Activated B cell treated with CpG ODN at 0.5 μM for 24 hours (primary cell): ENCODE data around the gene SYCE3. TPM values are rescaled to one million over a fixed set of nuclear protein-coding genes. Genes with fewer than 3 reads are reported as not detected.

Experiments used
- ATAC-seq: fragments of 200-7000 bp; cut with Tn5 transposase; one replicate; pipeline ENCODE4 v1.10.0; 2021; ENCODE audit warnings: low read depth, mild to moderate bottlenecking, moderate library complexity
- CTCF ChIA-PET: fragments of 350-600 bp; sonication (Branson Sonifier 250); formaldehyde crosslinking; loops from one replicate; lab custom pipeline; 2021; ENCODE audit warnings: antibody characterized with exemption; lab: Charles Lee
- POLR2A ChIA-PET: fragments of 350-600 bp; sonication (Branson Sonifier 250); formaldehyde crosslinking; loops from one replicate; lab custom pipeline; 2021; ENCODE audit warnings: antibody characterized with exemption; lab: Charles Lee
- DNase-seq: peaks from one replicate; pipeline ENCODE4 v3.0.0; 2022
- H3K27ac Mint-ChIP-seq: one replicate; pipeline ENCODE4 v1.8.0; 2020; ENCODE audit warnings: mixed read lengths
- H3K27me3 Mint-ChIP-seq: one replicate; pipeline ENCODE4 v1.8.0; 2021; ENCODE audit warnings: mixed read lengths
- H3K36me3 Mint-ChIP-seq: one replicate; pipeline ENCODE4 v1.8.0; 2021; ENCODE audit warnings: low read depth, mixed read lengths
- H3K4me1 Mint-ChIP-seq: one replicate; pipeline ENCODE4 v1.8.0; 2021; ENCODE audit warnings: mixed read lengths
- H3K4me3 Mint-ChIP-seq: one replicate; pipeline ENCODE4 v1.8.0; 2020; ENCODE audit warnings: mild to moderate bottlenecking, mixed read lengths
- H3K9me3 Mint-ChIP-seq: one replicate; pipeline ENCODE4 v1.8.0; 2020; ENCODE audit warnings: mixed read lengths
- intact Hi-C: fragments of 100-400 bp; cut with micrococcal nuclease; formaldehyde crosslinking; loops from one replicate; pipeline ENCODE4 v1.15.1; 2024
- total RNA-seq: library from RNA; stranded (reverse); gene quantifications from 2 replicates; pipeline ENCODE4 v1.2.3, GENCODE V29; 2022
- TF ChIP-seq, protein P1 (sequence below): fragments of 200-600 bp; IDR thresholded peaks from one replicate; pipeline ENCODE4 v1.8.0; 2022; ENCODE audit warnings: antibody characterized with exemption, mild to moderate bottlenecking

The SYCE3 gene
- total RNA-seq, 1 donor from 2014 or later: not detected

DNA sequence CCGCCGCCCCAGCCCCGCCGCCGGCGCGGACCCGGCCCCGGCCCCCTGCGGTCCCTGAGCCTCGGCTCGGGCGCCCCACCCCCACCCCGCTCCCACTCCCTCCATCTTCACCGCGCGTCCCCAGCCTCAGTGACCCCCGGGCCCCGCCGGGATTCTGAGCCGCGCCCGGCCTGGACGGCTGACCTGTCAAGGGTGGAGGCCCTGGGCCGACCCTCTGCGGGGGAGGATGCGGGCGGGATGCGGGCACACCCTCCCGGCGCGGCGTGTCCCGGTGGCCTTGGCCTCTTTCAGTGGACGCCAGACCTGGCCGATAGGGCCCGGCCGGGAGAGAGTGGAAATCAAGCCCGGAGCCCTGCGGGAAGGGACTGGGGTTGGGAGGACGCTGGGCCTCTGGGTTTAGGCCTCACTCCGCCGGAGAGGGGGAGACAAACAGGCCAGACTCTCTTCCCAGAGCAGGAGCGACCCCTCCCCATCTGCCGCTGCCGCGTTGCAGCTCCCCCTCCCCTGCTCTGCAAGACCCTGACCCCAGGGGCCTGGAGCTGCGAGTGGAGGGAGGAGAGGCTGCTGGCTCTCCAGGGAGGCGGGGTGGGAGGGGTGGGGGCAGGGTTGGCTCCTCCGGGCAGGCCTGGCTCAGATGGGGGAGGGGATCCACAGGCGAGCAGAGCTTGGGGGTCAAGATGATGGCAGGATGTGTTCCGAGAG is 38.4 kb upstream of the SYCE3 start:
- Mint-ChIP-seq H3K4me3 (peak overlapping the region; percentile 69), H3K9me3 (no peaks in the 10 kb centered on the region), H3K36me3 (peaks cover 2% of the 10 kb centered on the region), H3K27ac (no peak overlapping the region), H3K4me1 (peaks cover 12% of the 10 kb centered on the region), H3K27me3 (peaks cover 30% of the 10 kb centered on the region)
- intact Hi-C loops: loop anchor here (2.0 kb wide), 1 partner anchor 18 kb away; the partner anchor contains the start of gene CHKB
- DNase-seq (no peak), ATAC-seq (no peak)
- POLR2A ChIA-PET: interaction anchor here (0.7 kb wide), 1 partner anchor 72 kb away, joined by 3 read pairs; no protein-coding TSS in a partner anchor
- CTCF ChIA-PET: interaction anchor here (0.9 kb wide), 1 partner anchor 75 kb away, joined by 3 read pairs; the partner anchor contains the start of gene SCO2
- TF ChIP-seq, protein P1, sequence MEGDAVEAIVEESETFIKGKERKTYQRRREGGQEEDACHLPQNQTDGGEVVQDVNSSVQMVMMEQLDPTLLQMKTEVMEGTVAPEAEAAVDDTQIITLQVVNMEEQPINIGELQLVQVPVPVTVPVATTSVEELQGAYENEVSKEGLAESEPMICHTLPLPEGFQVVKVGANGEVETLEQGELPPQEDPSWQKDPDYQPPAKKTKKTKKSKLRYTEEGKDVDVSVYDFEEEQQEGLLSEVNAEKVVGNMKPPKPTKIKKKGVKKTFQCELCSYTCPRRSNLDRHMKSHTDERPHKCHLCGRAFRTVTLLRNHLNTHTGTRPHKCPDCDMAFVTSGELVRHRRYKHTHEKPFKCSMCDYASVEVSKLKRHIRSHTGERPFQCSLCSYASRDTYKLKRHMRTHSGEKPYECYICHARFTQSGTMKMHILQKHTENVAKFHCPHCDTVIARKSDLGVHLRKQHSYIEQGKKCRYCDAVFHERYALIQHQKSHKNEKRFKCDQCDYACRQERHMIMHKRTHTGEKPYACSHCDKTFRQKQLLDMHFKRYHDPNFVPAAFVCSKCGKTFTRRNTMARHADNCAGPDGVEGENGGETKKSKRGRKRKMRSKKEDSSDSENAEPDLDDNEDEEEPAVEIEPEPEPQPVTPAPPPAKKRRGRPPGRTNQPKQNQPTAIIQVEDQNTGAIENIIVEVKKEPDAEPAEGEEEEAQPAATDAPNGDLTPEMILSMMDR: no peak

DNA sequence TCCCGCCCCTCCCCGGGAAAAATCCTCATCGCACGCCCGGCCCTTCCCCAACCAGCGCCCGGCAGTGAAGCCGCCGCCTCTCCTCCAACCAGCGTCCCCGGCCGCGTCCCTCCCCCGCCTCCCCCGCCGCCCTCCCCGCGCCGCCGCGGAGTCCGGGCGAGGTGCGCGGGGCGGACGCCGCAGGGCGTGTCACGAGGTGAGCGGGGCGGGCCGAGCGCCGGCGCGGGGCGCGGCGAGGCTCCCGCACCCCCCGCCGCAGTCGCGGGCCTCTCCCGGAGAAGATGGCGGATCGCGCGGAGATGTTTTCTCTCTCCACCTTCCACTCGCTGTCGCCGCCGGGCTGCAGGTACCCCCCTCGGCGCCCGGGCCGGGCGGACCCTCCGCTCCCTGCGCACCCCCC is 37.8 kb upstream of the SYCE3 start, which contains the start of gene MAPK8IP2:
Gene MAPK8IP2, plus strand, starts transcription at position 256 of the 400 bp plus-strand sequence. Its CDS starts 26 bp downstream, at position 282.
- ChIA-PET POLR2A (interaction anchor here (1.0 kb wide), 1 partner anchor 52 kb away, joined by 3 read pairs; no protein-coding TSS in a partner anchor), CTCF (no interaction called here)
- Mint-ChIP-seq H3K9me3 (no peaks in the 10 kb centered on the region), H3K36me3 (peaks cover 3% of the 10 kb centered on the region), H3K4me3 (peak within 1 kb of the TSS; percentile 72), H3K27ac (no peak within 1 kb of the TSS), H3K4me1 (peaks cover 12% of the 10 kb centered on the region), H3K27me3 (peaks cover 29% of the 10 kb centered on the region)
- DNase-seq: no peak
- intact Hi-C loops: loop anchor here (2.0 kb wide), 1 partner anchor 18 kb away; the partner anchor contains the start of gene CHKB
- TF ChIP-seq, protein P1: no peak
- ATAC-seq: peak; percentile 55

DNA sequence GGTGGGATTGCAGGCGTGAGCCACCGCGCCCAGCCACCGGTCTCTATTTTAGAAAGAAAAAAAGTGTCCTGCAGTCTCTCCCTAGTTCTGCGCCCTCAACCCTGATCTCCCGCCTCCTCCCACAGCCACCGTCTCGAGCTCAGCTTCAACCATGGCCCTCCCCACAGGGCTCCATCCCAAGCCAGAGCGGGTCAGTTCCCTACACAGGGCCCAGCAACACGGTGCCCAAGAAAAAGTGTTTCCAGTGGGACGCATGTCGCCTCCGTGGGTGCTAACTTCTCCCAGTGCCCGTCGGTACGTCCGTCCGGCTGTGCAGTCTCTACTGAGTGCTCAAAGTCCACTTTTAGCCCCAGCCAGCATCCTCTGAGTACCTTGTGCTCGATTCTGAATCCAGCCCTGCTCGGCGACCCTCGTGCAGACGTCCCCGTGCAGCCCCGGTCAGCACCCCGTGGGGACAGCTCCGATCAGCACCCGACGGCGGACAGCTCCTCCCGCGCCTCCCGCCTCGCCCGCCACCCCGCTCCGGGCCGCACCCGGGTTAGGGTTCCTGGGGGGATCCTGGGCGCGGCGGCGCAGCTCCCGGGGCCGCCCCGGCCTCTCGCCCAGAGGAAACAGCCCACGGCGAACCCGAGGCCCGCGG is 37.2 kb upstream of the SYCE3 start:
- POLR2A ChIA-PET: interaction anchor here (0.6 to 1.0 kb wide), 2 partner anchors 9 to 52 kb away, joined by 3 to 7 read pairs; no protein-coding TSS in a partner anchor

DNA sequence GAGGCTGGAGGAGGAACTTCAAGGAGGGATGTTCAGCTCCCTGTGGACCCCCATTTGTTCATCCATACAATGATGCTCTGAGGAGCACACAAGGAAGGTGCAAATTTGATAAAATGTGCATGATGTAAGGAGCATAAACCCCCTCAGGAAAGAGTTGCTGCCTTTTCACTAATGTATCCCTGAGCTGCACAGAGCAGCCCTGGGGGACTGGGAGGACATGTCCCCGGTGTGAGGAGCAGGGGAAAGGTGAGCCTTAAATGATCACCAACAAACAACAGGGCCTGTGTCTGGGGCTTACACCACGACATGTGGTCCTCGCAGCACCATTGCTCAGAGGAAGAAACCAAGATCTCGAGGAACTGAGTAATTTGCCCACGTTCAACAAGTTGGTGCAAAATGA is 34.4 kb upstream of the SYCE3 start:
- Mint-ChIP-seq H3K36me3 (peaks cover 3% of the 10 kb centered on the region), H3K27me3 (peaks cover 18% of the 10 kb centered on the region), H3K9me3 (no peaks in the 10 kb centered on the region), H3K27ac (no peak overlapping the region), H3K4me3 (no peak overlapping the region), H3K4me1 (peaks cover 10% of the 10 kb centered on the region)
- DNase-seq (no peak), ATAC-seq (no peak)
- TF ChIP-seq, protein P1: no peak
- ChIA-PET CTCF (no interaction called here), POLR2A (no interaction called here)
- intact Hi-C loops: no loop called here

More for the DNA sequence above, 37.2 kb upstream of the SYCE3 start:
- intact Hi-C loops: loop anchor here (2.0 kb wide), 1 partner anchor 17 kb away; the partner anchor contains the start of gene CHKB
- Mint-ChIP-seq H3K27ac (no peak overlapping the region), H3K9me3 (no peaks in the 10 kb centered on the region), H3K27me3 (peaks cover 29% of the 10 kb centered on the region), H3K4me1 (peaks cover 12% of the 10 kb centered on the region), H3K36me3 (peaks cover 3% of the 10 kb centered on the region), H3K4me3 (peak overlapping the region; percentile 72)
- TF ChIP-seq, protein P1: no peak
- DNase-seq (peak; percentile 66), ATAC-seq (peak; percentile 96)
- CTCF ChIA-PET: no interaction called here

DNA sequence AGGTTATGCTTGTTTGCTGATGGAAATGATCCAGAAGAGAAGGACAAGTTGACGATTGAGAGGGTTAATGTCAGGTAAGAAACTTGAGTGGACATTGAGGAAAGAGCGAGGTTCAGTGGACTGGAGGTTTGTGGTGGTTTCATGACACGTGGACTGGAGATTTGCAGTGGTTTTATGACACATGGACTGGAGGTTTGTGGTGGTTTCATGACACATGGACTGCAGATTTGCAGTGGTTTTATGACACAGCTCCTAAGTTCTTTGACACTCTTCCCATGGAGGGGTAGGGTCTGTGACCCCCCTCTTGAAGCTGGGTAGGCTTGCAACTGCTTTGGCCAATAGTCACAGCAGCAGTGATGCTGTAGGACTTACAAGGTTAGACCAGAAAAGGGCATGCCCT is 32.5 kb upstream of the SYCE3 start:
- peaks cover 3% of the 10 kb centered on the region for H3K36me3 Mint-ChIP-seq
- H3K4me3 Mint-ChIP-seq: no peak overlapping the region
- peaks cover 4% of the 10 kb centered on the region for H3K4me1 Mint-ChIP-seq
- ChIA-PET CTCF (no interaction called here), POLR2A (no interaction called here)
- TF ChIP-seq, protein P1: no peak
- H3K9me3 Mint-ChIP-seq: no peaks in the 10 kb centered on the region
- no peak overlapping the region for H3K27ac Mint-ChIP-seq
- peaks cover 11% of the 10 kb centered on the region for H3K27me3 Mint-ChIP-seq
- no peak for ATAC-seq
- intact Hi-C loops: no loop called here
- DNase-seq: no peak
